ENCODE results near the gene LMNTD1. TPM values are rescaled to one million over a fixed set of nuclear protein-coding genes. Genes with fewer than 3 reads are reported as not detected.

Gene LMNTD1
- total and polyA plus RNA-seq, 9 of the 15 experiments (the other 6 are each of a cell fraction or from before 2014, with no cell fraction given) = not detected

DNA sequence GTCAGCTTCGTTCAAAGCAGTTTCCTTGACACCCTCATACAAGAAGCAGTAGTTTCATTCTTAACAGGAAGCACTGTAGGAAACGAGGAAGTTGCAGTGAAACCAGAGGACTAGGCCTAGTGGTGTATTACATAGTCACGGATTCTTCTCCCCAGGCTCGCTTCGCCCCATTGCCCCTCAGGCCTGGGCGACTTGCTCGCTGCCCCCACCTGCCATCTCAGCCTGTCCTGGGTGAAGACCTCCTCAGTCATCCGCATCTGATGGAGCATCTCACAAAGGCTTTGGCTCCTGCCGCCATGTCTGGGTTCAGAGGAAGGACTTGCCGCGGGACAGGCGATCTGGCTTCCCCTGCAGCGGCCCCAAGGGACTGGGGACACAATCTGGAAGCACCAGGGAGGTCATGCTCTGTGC is 93.5 kb downstream of the LMNTD1 start:
- 4% methylated on average over 13 of the region's 13 CpGs for WGBS (ENCODE audit: insufficient coverage, low coverage, missing lambda C conversion rate)
- Histone ChIP-seq H3K79me2 (ENCODE audit: control insufficient read depth, insufficient read depth, low read length) (no peaks in the 10 kb centered on the region), H3K36me3 (ENCODE audit: control insufficient read depth, insufficient read depth, low read length) (no peaks in the 10 kb centered on the region), H3K4me1 (replicated peaks in 1 of 2; ENCODE audit: control insufficient read depth in 2 of 2, insufficient read depth in 2 of 2, low read length in 2 of 2) (no peaks in the 10 kb centered on the region; a peak in 1 of 5 replicates), H3K9ac (ENCODE audit: insufficient read depth in 1 of 2, low read depth in 2 of 2, low read length in 2 of 2) (peak overlapping the region in 1 of 2 experiments; percentile 45; a peak in 2 of 4 replicates), H3K4me2 (ENCODE audit: insufficient read depth, low read length) (no peak overlapping the region), H3K4me3 (no peak overlapping the region), H3K9me1 (ENCODE audit: control insufficient read depth, insufficient read depth, low read length) (no peaks in the 10 kb centered on the region), H2AFZ (ENCODE audit: low read depth, low read length) (peak overlapping the region; percentile 51), H3K9me3 (replicated peaks; ENCODE audit: control insufficient read depth, insufficient read depth, low read depth, low read length) (no peaks in the 10 kb centered on the region), H3K27me3 (ENCODE audit: control insufficient read depth in 2 of 2, insufficient read depth in 2 of 2, low read length in 2 of 2) (no peaks in the 10 kb centered on the region), H4K20me1 (replicated peaks; ENCODE audit: control insufficient read depth, insufficient read depth, low read length) (no peaks in the 10 kb centered on the region), H3K27ac (ENCODE audit: extremely low read depth, low read depth, low read length) (no peak overlapping the region)
- TF ChIP-seq ZNF239 (CRISPR knock-in tag; IDR thresholded peaks at IDR 0.05) (no peak), GABPA (tag; conservative IDR thresholded peaks at IDR 0.05; ENCODE audit: low read depth) (peak; percentile 42)
- BruUV-seq (replicated peaks) = no TSS peak
- DNase-seq (ENCODE audit: extremely low read depth in 1 of 4, low spot score in 3 of 4) (no peak), ATAC-seq (no peak; the same call in 2 of the 3 replicates), FAIRE-seq (no peak)
- intact Hi-C loops (cut with micrococcal nuclease) = no loop called here
- POLR2A ChIA-PET = interaction anchor here (0.6 kb wide), 1 partner anchor 508 kb away, joined by 3 read pairs; no protein-coding TSS in a partner anchor
- in situ Hi-C loops (cut with MboI) = no loop called here
- CTCF ChIA-PET (ENCODE audit: low intra/inter-chr PET ratio) = no interaction called here

DNA sequence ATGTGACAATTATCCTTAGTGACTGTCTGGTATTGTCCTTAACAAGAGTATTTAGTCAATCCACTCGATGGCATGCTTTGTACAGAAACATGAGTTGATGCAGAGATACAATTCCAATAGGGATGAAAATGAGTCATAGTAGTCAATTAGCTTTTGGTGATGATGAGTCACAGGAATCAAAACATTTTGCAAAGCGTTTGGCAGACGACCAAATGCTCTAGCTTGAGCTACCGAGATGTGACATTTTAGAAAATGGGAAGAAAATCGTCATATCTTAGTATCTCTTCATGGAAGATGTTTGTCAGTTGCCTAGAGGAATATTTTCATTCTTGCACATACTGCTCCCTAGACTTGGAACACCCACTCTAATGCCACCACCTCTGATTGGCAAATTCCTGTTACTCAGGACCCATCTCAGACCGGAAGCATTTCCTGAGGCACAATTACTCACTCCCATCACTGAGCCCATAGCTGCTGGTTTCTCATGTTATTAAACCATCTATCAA is 95.0 kb downstream of the LMNTD1 start:
- DNase-seq (ENCODE audit: extremely low read depth in 1 of 4, low spot score in 3 of 4) (peak in 1 of 4 experiments; percentile 9), ATAC-seq (no peak), FAIRE-seq (no peak)
- in situ Hi-C loops (cut with MboI) (no loop called here), intact Hi-C loops (cut with micrococcal nuclease) (no loop called here)
- H3K4me2 ChIP-seq (ENCODE audit: insufficient read depth, low read length) = no peak overlapping the region
- no peaks in the 10 kb centered on the region for H3K36me3 ChIP-seq (ENCODE audit: control insufficient read depth, insufficient read depth, low read length)
- CTCF ChIA-PET (ENCODE audit: low intra/inter-chr PET ratio) = no interaction called here
- no peaks in the 10 kb centered on the region for H3K27me3 ChIP-seq (ENCODE audit: control insufficient read depth in 2 of 2, insufficient read depth in 2 of 2, low read length in 2 of 2)
- WGBS (ENCODE audit: insufficient coverage, low coverage, missing lambda C conversion rate) = 0% methylated on average over 6 of the region's 6 CpGs
- H3K9me3 ChIP-seq (replicated peaks; ENCODE audit: control insufficient read depth, insufficient read depth, low read depth, low read length) = no peaks in the 10 kb centered on the region
- no TSS peak for BruUV-seq (replicated peaks)
- no peaks in the 10 kb centered on the region for H4K20me1 ChIP-seq (replicated peaks; ENCODE audit: control insufficient read depth, insufficient read depth, low read length)
- H3K4me3 ChIP-seq = no peak overlapping the region
- no peaks in the 10 kb centered on the region for H3K9me1 ChIP-seq (ENCODE audit: control insufficient read depth, insufficient read depth, low read length)
- no peak overlapping the region for H2AFZ ChIP-seq (ENCODE audit: low read depth, low read length)
- H3K4me1 ChIP-seq (replicated peaks in 1 of 2; ENCODE audit: control insufficient read depth in 2 of 2, insufficient read depth in 2 of 2, low read length in 2 of 2) = no peaks in the 10 kb centered on the region; a peak in 1 of 5 replicates
- H3K27ac ChIP-seq (ENCODE audit: extremely low read depth, low read depth, low read length) = no peak overlapping the region
- no peak overlapping the region for H3K9ac ChIP-seq (ENCODE audit: insufficient read depth in 1 of 2, low read depth in 2 of 2, low read length in 2 of 2)
- no peaks in the 10 kb centered on the region for H3K79me2 ChIP-seq (ENCODE audit: control insufficient read depth, insufficient read depth, low read length)
- POLR2A ChIA-PET = no interaction called here
- TF ChIP-seq, protein P1, sequence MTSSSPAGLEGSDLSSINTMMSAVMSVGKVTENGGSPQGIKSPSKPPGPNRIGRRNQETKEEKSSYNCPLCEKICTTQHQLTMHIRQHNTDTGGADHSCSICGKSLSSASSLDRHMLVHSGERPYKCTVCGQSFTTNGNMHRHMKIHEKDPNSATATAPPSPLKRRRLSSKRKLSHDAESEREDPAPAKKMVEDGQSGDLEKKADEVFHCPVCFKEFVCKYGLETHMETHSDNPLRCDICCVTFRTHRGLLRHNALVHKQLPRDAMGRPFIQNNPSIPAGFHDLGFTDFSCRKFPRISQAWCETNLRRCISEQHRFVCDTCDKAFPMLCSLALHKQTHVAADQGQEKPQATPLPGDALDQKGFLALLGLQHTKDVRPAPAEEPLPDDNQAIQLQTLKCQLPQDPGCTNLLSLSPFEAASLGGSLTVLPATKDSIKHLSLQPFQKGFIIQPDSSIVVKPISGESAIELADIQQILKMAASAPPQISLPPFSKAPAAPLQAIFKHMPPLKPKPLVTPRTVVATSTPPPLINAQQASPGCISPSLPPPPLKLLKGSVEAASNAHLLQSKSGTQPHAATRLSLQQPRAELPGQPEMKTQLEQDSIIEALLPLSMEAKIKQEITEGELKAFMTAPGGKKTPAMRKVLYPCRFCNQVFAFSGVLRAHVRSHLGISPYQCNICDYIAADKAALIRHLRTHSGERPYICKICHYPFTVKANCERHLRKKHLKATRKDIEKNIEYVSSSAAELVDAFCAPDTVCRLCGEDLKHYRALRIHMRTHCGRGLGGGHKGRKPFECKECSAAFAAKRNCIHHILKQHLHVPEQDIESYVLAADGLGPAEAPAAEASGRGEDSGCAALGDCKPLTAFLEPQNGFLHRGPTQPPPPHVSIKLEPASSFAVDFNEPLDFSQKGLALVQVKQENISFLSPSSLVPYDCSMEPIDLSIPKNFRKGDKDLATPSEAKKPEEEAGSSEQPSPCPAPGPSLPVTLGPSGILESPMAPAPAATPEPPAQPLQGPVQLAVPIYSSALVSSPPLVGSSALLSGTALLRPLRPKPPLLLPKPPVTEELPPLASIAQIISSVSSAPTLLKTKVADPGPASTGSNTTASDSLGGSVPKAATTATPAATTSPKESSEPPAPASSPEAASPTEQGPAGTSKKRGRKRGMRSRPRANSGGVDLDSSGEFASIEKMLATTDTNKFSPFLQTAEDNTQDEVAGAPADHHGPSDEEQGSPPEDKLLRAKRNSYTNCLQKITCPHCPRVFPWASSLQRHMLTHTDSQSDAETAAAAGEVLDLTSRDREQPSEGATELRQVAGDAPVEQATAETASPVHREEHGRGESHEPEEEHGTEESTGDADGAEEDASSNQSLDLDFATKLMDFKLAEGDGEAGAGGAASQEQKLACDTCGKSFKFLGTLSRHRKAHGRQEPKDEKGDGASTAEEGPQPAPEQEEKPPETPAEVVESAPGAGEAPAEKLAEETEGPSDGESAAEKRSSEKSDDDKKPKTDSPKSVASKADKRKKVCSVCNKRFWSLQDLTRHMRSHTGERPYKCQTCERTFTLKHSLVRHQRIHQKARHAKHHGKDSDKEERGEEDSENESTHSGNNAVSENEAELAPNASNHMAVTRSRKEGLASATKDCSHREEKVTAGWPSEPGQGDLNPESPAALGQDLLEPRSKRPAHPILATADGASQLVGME (CRISPR knock-in tag; IDR thresholded peaks at IDR 0.05) = no peak
- no peak for TF ChIP-seq HCFC1 (IDR thresholded peaks at IDR 0.05; ENCODE audit: low read depth, low read length)
- no peak for TF ChIP-seq HMG20A (CRISPR knock-in tag; conservative IDR thresholded peaks at IDR 0.05)
- TF ChIP-seq, protein P2, sequence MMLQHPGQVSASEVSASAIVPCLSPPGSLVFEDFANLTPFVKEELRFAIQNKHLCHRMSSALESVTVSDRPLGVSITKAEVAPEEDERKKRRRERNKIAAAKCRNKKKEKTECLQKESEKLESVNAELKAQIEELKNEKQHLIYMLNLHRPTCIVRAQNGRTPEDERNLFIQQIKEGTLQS (IDR thresholded peaks at IDR 0.05) = peak; percentile 63
- TF ChIP-seq, protein P2 (CRISPR knock-in tag; conservative IDR thresholded peaks at IDR 0.05) = no peak

Measured in K562 (cell line).